ENCODE data around the gene ZNF771. TPM values are rescaled to one million over a fixed set of nuclear protein-coding genes. Genes with fewer than 3 reads are reported as not detected.

Gene ZNF771
- total RNA-seq, 6 donors from 2014 or later = 5.2 to 12.3 (median 7.2) TPM

- H3K4me3 ChIP-seq = no peak overlapping the region
- DNase-seq (peak in 1 of 2 donors; percentile 52), ATAC-seq (ENCODE audit: low FRiP score in 2 of 2) (peak in 1 of 2 donors; percentile 69)
- H3K9me3 ChIP-seq = no peaks in the 10 kb centered on the region
- 54 to 64% methylated on average over 3 of the region's 3 CpGs for WGBS, 2 donors
- TF ChIP-seq EP300 (IDR thresholded peaks at IDR 0.05) = no peak
- H3K4me1 ChIP-seq = peaks cover 0 to 3% (median 0%) of the 10 kb centered on the region in 4 donors
- H3K36me3 ChIP-seq = no peaks in the 10 kb centered on the region
- H3K27me3 ChIP-seq = no peaks in the 10 kb centered on the region
- H3K27ac ChIP-seq = peak overlapping the region in 1 of 4 donors; percentile 43
These were observed 30.2 kb downstream of the ZNF771 start for GRCh38 chr16:30437511-30438046.

GRCh38 chr16:30438835-30439234 is 31.4 kb downstream of the ZNF771 start:
- TF ChIP-seq EP300 (IDR thresholded peaks at IDR 0.05) = no peak
- no peak for TF ChIP-seq POLR2AphosphoS5 (IDR thresholded peaks at IDR 0.05)
- no peak for TF ChIP-seq POLR2A (IDR thresholded peaks at IDR 0.05)
- no peak for TF ChIP-seq CTCF (IDR thresholded peaks at IDR 0.05)
- Histone ChIP-seq H3K27me3 (no peaks in the 10 kb centered on the region), H3K4me3 (no peak overlapping the region), H3K36me3 (peaks cover 0 to 9% (median 0%) of the 10 kb centered on the region in 4 donors), H3K4me1 (peaks cover 3 to 9% (median 5%) of the 10 kb centered on the region in 4 donors), H3K9me3 (no peaks in the 10 kb centered on the region), H3K27ac (no peak overlapping the region)
- ATAC-seq (ENCODE audit: low FRiP score in 2 of 2) (no peak), DNase-seq (no peak)
- WGBS, 2 donors = 89 to 90% methylated on average over 5 of the region's 5 CpGs

GRCh38 chr16:30439720-30440348 is 32.4 kb downstream of the ZNF771 start:
- H3K4me1 ChIP-seq = peaks cover 13 to 19% (median 15%) of the 10 kb centered on the region in 4 donors

GRCh38 chr16:30443631-30444030 is 36.2 kb downstream of the ZNF771 start:
- DNase-seq (no peak), ATAC-seq (ENCODE audit: low FRiP score in 2 of 2) (no peak)
- H3K27me3 ChIP-seq = no peaks in the 10 kb centered on the region

More at GRCh38 chr16:30439720-30440348, 32.4 kb downstream of the ZNF771 start:
- Histone ChIP-seq H3K4me3 (no peak overlapping the region), H3K36me3 (peaks cover 0 to 9% (median 0%) of the 10 kb centered on the region in 4 donors), H3K27me3 (no peaks in the 10 kb centered on the region), H3K27ac (no peak overlapping the region), H3K9me3 (no peaks in the 10 kb centered on the region)
- DNase-seq (no peak), ATAC-seq (ENCODE audit: low FRiP score in 2 of 2) (no peak)
- TF ChIP-seq CTCF (IDR thresholded peaks at IDR 0.05) = no peak
- TF ChIP-seq EP300 (IDR thresholded peaks at IDR 0.05) = no peak
- 78 to 79% methylated on average over 6 of the region's 6 CpGs for whole genome bisulfite sequencing, 2 donors

More at GRCh38 chr16:30443631-30444030, 36.2 kb downstream of the ZNF771 start:
- Histone ChIP-seq H3K27ac (no peak overlapping the region), H3K9me3 (no peaks in the 10 kb centered on the region), H3K4me3 (no peak overlapping the region), H3K36me3 (peaks cover 0 to 9% (median 0%) of the 10 kb centered on the region in 4 donors), H3K4me1 (peaks cover 15 to 28% (median 23%) of the 10 kb centered on the region in 4 donors)
- no peak for TF ChIP-seq POLR2AphosphoS5 (IDR thresholded peaks at IDR 0.05)
- TF ChIP-seq EP300 (IDR thresholded peaks at IDR 0.05) = no peak
- no peak for TF ChIP-seq CTCF (IDR thresholded peaks at IDR 0.05)
- TF ChIP-seq POLR2A (IDR thresholded peaks at IDR 0.05) = no peak
- 82 to 88% methylated on average over 2 of the region's 2 CpGs for WGBS, 2 donors
